SK-N-SH treated with all-trans-retinoic acid at 6 μM for 48 hours (cell line): ENCODE measurements around the gene OR52A1.

ENCODE experiments used
- ATAC-seq: fragments of 200-7000 bp; cut with Tn5 transposase; 3 replicates; pipeline ENCODE4 v1.9.1; 2020; ENCODE audit warnings: mild to moderate bottlenecking, moderate library complexity
- ARNTL ChIP-seq: fragments of 450-650 bp; formaldehyde crosslinking; IDR thresholded peaks from 2 replicates; pipeline ENCODE4 v1.5.0; 2020; ENCODE audit warnings: low read depth, mild to moderate bottlenecking, moderate library complexity, borderline replicate concordance
- BACH2 ChIP-seq: fragments of 250-450 bp; sonication (Bioruptor Pico); IDR thresholded peaks from 2 replicates; pipeline ENCODE4 v1.9.0; 2021; ENCODE audit warnings: mild to moderate bottlenecking, borderline replicate concordance
- CREB5 ChIP-seq: fragments of 250-450 bp; sonication (Bioruptor Pico); IDR thresholded peaks from 2 replicates; pipeline ENCODE4 v1.5.1; 2020; ENCODE audit warnings: low read depth, mild to moderate bottlenecking, moderate library complexity
- ESRRG ChIP-seq: fragments of 250-450 bp; sonication (Bioruptor Pico); IDR thresholded peaks from 2 replicates; pipeline ENCODE4 v1.6.1; 2021; ENCODE audit warnings: mild to moderate bottlenecking
- GLIS3 ChIP-seq: fragments of 250-450 bp; sonication (Bioruptor Pico); IDR thresholded peaks from 2 replicates; pipeline ENCODE4 v1.5.0; 2020; ENCODE audit warnings: mild to moderate bottlenecking, moderate library complexity
- OSR1 ChIP-seq: fragments of 250-450 bp; sonication (Bioruptor Pico); IDR thresholded peaks from 2 replicates; pipeline ENCODE4 v1.8.0; 2022; ENCODE audit warnings: moderate library complexity, mild to moderate bottlenecking, inconsistent platforms
- PPARA ChIP-seq: fragments of 250-450 bp; sonication (Bioruptor Pico); IDR thresholded peaks from 2 replicates; pipeline ENCODE4 v1.5.0; 2020; ENCODE audit warnings: mild to moderate bottlenecking, borderline replicate concordance
- RARB ChIP-seq: fragments of 250-450 bp; sonication (Bioruptor Pico); IDR thresholded peaks from 2 replicates; pipeline ENCODE4 v1.8.0; 2021; ENCODE audit warnings: mild to moderate bottlenecking, moderate library complexity
- SNAI2 ChIP-seq: fragments of 250-450 bp; sonication (Bioruptor Pico); IDR thresholded peaks from 2 replicates; pipeline ENCODE4 v1.5.0; 2020; ENCODE audit warnings: mild to moderate bottlenecking, moderate library complexity
- TCF4 ChIP-seq: fragments of 250-450 bp; sonication (Bioruptor Pico); IDR thresholded peaks from 2 replicates; pipeline ENCODE4 v1.8.0; 2021; ENCODE audit warnings: mild to moderate bottlenecking, moderate library complexity, borderline replicate concordance
- TOX ChIP-seq: fragments of 250-450 bp; sonication (Bioruptor Pico); IDR thresholded peaks from 2 replicates; pipeline ENCODE4 v1.8.0; 2021; ENCODE audit warnings: mild to moderate bottlenecking, moderate library complexity, borderline replicate concordance
- ZFP3 ChIP-seq: fragments of 250-450 bp; sonication (Bioruptor Pico); IDR thresholded peaks from 2 replicates; pipeline ENCODE4 v1.5.0; 2020; ENCODE audit warnings: mild to moderate bottlenecking, moderate library complexity
- ZNF565 ChIP-seq: fragments of 450-650 bp; formaldehyde crosslinking; conservative IDR thresholded peaks from 2 replicates; pipeline ENCODE4 v1.5.0; 2020; ENCODE audit warnings: low read depth, mild to moderate bottlenecking, moderate library complexity
- ZNF8 ChIP-seq: fragments of 450-650 bp; formaldehyde crosslinking; IDR thresholded peaks from 2 replicates; pipeline ENCODE4 v1.5.0; 2020; ENCODE audit warnings: mild to moderate bottlenecking, moderate library complexity
- TF ChIP-seq, protein P1 (sequence below): fragments of 250-450 bp; sonication (Bioruptor Pico); IDR thresholded peaks from 2 replicates; pipeline ENCODE4 v1.8.0; 2020; ENCODE audit warnings: mild to moderate bottlenecking, moderate library complexity, borderline replicate concordance
- TF ChIP-seq, protein P2 (sequence below): fragments of 250-450 bp; sonication (Bioruptor Pico); IDR thresholded peaks from 2 replicates; pipeline ENCODE4 v1.5.1; 2021; ENCODE audit warnings: mild to moderate bottlenecking, moderate library complexity
- TF ChIP-seq, protein P3 (sequence below): fragments of 250-450 bp; sonication (Bioruptor Pico); IDR thresholded peaks from 2 replicates; pipeline ENCODE4 v1.5.0; 2020; ENCODE audit warnings: mild to moderate bottlenecking, moderate library complexity

The OR52A1 gene

DNA sequence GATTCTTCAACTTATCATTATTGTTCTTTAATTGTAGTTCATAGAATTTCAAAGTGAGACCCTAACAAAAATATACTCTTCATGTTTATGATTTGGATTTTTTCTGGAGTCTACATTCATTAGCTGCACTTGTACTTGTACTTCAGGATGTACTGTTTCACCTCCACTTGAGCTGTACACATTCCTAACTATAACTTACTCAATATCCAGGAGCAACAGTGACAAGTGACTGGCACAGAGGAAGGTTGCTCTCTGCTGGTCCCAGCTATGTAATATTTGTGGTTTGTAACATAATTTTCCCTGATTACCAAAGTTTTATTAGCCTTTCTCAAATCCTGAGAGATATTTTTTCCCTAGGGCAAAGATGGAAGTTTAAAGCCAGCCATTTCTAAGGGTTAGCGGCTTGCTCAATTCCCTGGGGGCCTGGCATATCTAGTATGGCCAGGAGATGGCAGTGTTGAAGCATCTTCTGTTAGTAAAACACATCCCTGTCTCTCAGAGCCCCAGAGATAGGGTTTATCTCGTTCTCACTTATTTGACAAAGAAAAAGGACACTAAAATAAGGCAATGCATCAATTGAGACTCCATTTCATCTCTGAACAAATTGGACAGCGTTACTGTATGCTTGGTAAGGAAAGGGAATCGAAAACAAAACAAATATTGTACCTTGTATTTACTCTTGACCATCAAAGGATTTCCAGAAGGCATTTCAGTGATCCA, 30.6 kb downstream of the OR52A1 start:
- no peak for TF ChIP-seq RARB
- TF ChIP-seq ZFP3 = no peak
- TF ChIP-seq TOX (CRISPR knock-in tag) = no peak
- TF ChIP-seq ZNF8 (CRISPR knock-in tag) = no peak
- no peak for TF ChIP-seq ESRRG (CRISPR knock-in tag)
- no peak for TF ChIP-seq TCF4 (CRISPR knock-in tag)
- no peak for TF ChIP-seq CREB5
- peak; percentile 97 for ATAC-seq

DNA sequence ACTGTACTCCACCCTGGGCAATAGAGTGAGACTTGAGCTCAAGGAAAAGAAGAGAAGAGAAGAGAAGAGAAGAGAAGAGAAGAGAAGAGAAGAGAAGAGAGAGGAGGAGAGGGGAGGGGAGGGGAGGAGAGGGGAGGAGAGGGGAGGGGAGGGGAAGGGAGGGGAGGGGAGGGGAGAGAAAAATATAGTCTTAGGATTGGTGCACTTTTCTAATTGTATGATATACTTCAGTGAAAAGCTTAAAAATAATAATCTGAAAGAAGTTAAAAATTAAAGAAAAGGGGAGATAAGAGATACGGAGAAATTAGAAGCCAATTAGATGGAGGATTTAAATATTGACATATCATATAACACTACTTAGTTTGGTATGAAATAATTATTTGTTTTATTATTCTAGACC, 35.7 kb downstream of the OR52A1 start:
- ATAC-seq = no peak
- TF ChIP-seq, protein P1, sequence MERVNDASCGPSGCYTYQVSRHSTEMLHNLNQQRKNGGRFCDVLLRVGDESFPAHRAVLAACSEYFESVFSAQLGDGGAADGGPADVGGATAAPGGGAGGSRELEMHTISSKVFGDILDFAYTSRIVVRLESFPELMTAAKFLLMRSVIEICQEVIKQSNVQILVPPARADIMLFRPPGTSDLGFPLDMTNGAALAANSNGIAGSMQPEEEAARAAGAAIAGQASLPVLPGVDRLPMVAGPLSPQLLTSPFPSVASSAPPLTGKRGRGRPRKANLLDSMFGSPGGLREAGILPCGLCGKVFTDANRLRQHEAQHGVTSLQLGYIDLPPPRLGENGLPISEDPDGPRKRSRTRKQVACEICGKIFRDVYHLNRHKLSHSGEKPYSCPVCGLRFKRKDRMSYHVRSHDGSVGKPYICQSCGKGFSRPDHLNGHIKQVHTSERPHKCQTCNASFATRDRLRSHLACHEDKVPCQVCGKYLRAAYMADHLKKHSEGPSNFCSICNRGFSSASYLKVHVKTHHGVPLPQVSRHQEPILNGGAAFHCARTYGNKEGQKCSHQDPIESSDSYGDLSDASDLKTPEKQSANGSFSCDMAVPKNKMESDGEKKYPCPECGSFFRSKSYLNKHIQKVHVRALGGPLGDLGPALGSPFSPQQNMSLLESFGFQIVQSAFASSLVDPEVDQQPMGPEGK (CRISPR knock-in tag) = no peak
- TF ChIP-seq, protein P2, sequence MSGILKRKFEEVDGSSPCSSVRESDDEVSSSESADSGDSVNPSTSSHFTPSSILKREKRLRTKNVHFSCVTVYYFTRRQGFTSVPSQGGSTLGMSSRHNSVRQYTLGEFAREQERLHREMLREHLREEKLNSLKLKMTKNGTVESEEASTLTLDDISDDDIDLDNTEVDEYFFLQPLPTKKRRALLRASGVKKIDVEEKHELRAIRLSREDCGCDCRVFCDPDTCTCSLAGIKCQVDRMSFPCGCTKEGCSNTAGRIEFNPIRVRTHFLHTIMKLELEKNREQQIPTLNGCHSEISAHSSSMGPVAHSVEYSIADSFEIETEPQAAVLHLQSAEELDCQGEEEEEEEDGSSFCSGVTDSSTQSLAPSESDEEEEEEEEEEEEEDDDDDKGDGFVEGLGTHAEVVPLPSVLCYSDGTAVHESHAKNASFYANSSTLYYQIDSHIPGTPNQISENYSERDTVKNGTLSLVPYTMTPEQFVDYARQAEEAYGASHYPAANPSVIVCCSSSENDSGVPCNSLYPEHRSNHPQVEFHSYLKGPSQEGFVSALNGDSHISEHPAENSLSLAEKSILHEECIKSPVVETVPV = no peak
- TF ChIP-seq ARNTL (CRISPR knock-in tag) (no peak), ZNF565 (no peak), GLIS3 (CRISPR knock-in tag) (no peak), RARB (no peak), ZFP3 (no peak), OSR1 (no peak), PPARA (no peak)
- TF ChIP-seq, protein P3, sequence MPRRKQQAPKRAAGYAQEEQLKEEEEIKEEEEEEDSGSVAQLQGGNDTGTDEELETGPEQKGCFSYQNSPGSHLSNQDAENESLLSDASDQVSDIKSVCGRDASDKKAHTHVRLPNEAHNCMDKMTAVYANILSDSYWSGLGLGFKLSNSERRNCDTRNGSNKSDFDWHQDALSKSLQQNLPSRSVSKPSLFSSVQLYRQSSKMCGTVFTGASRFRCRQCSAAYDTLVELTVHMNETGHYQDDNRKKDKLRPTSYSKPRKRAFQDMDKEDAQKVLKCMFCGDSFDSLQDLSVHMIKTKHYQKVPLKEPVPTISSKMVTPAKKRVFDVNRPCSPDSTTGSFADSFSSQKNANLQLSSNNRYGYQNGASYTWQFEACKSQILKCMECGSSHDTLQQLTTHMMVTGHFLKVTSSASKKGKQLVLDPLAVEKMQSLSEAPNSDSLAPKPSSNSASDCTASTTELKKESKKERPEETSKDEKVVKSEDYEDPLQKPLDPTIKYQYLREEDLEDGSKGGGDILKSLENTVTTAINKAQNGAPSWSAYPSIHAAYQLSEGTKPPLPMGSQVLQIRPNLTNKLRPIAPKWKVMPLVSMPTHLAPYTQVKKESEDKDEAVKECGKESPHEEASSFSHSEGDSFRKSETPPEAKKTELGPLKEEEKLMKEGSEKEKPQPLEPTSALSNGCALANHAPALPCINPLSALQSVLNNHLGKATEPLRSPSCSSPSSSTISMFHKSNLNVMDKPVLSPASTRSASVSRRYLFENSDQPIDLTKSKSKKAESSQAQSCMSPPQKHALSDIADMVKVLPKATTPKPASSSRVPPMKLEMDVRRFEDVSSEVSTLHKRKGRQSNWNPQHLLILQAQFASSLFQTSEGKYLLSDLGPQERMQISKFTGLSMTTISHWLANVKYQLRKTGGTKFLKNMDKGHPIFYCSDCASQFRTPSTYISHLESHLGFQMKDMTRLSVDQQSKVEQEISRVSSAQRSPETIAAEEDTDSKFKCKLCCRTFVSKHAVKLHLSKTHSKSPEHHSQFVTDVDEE = no peak

- no peak for ATAC-seq
- no peak for TF ChIP-seq ESRRG (CRISPR knock-in tag)
- no peak for TF ChIP-seq ZNF565
- no peak for TF ChIP-seq BACH2 (CRISPR knock-in tag)
- TF ChIP-seq RARB = no peak
- TF ChIP-seq, protein P3 = no peak
- TF ChIP-seq TOX (CRISPR knock-in tag) = no peak
- TF ChIP-seq OSR1 = no peak
- TF ChIP-seq, protein P1 (CRISPR knock-in tag) = no peak
- no peak for TF ChIP-seq SNAI2 (CRISPR knock-in tag)
- no peak for TF ChIP-seq PPARA
Measured at GRCh38 chr11:5117588-5117987, 37.0 kb downstream of the OR52A1 start.
